Ovary (tissue), 3 donors: ENCODE data around the gene YES1.
"Not testable (repeated sequence)": the region's sequence is repeated elsewhere in the genome, so short reads cannot be mapped to it uniquely, and the experiment has no call there.

Experiments
- EP300 ChIP-seq: sonication (generic); formaldehyde crosslinking; IDR thresholded peaks from one replicate; pipeline ENCODE4 v1.6.1; 2017; ENCODE audit warnings: antibody characterized with exemption
- POLR2A ChIP-seq: fragments of 450-650 bp; IDR thresholded peaks from one replicate; pipeline ENCODE4 v1.6.1; 2017; ENCODE audit warnings: antibody characterized with exemption, mild to moderate bottlenecking, moderate library complexity
- TF ChIP-seq, protein P1 (sequence below), 3 donors: fragments of 450-650 bp in 2 of 3; fragments of 200-600 bp in 1 of 3; IDR thresholded peaks; one replicate each; pipeline versions ENCODE4 v1.5.1 to v1.8.0; 2016 to 2022; ENCODE audit warnings: antibody characterized with exemption in 3 of 3, mild to moderate bottlenecking in 1 of 3
- donor health status: DM: no; HTN: no; CAD: no.

DNA sequence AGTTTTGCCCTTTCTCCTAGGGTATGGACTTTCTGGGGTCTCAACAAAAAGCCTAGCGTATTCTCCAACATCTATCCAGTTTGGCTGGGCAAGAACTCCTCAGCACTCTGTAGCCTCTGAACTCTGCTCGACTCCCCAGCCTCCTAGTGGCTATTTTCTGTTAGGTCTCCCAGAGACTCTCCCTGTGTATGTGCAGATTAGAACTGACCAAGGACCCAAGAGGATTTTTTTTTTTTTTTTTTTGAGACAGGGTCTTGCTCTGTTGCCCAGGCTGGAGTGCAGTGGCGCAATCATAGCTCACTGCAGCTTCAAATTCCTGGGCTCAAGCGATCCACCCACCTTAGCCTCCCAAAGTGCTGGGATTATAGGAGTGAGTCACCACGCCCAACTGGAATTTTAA lies 81.9 kb downstream of the YES1 start:
- TF ChIP-seq, protein P1, sequence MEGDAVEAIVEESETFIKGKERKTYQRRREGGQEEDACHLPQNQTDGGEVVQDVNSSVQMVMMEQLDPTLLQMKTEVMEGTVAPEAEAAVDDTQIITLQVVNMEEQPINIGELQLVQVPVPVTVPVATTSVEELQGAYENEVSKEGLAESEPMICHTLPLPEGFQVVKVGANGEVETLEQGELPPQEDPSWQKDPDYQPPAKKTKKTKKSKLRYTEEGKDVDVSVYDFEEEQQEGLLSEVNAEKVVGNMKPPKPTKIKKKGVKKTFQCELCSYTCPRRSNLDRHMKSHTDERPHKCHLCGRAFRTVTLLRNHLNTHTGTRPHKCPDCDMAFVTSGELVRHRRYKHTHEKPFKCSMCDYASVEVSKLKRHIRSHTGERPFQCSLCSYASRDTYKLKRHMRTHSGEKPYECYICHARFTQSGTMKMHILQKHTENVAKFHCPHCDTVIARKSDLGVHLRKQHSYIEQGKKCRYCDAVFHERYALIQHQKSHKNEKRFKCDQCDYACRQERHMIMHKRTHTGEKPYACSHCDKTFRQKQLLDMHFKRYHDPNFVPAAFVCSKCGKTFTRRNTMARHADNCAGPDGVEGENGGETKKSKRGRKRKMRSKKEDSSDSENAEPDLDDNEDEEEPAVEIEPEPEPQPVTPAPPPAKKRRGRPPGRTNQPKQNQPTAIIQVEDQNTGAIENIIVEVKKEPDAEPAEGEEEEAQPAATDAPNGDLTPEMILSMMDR (IDR thresholded peaks at IDR 0.05) = not testable (repeated sequence)
- TF ChIP-seq POLR2A, EP300: not testable (repeated sequence)
